ENCODE results near the gene LHX5. TPM values are rescaled to one million over a fixed set of nuclear protein-coding genes. Genes with fewer than 3 reads are reported as not detected.
A peak's percentile ranks its signal among the peaks of the same experiment; 100 is the strongest.

Gene LHX5
- total RNA-seq, 1 experiment from 2014 or later, result not detected

DNA sequence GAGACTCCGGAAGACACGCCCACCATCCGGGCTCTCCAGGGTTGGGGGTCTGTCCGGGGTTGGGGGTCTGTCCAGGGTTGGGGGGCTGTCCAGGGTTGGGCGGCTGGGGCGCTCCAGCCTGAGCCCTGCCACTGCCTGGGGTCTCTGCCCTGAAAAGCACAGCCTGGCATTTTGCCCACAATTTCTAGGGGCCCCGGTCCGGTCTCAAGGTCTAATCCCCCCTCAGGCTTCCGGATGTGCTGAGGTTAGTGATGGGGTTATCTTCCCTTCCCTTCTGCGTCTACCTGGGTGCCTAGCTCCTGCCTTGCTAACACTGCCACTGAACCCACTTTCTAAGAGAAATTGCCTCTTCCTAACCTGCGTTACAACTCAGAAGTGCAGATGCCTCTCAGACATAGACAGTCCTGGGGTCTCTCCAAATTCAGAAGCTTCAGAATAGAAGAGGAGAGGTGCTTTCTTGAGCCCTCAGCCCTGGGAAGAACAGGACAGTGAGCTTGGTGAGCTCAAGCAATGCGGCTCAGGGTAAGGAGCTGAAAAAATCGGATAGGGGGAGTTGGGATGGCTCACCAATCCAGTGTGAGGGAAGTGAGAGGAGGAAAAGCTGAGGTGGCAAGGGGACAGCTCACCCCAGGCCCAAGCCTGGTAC lies 5.7 kb downstream of the LHX5 start:
- H3K4me1 ChIP-seq (replicated peaks), result peaks cover 27% of the 10 kb centered on the region
- DNase-seq (ENCODE audit: low read depth in 1 of 2, low spot score in 2 of 2), result no peak
- 0 out of 2 replicates have a peak, but pooled peaks cover 3% of the 10 kb centered on the region for H3K9me3 ChIP-seq (replicated peaks)
- no peak overlapping the region for H3K4me3 ChIP-seq
- no peaks in the 10 kb centered on the region for H3K36me3 ChIP-seq
- no peak overlapping the region for H3K27ac ChIP-seq
- peaks cover 98% of the 10 kb centered on the region for H3K27me3 ChIP-seq (replicated peaks)

DNA sequence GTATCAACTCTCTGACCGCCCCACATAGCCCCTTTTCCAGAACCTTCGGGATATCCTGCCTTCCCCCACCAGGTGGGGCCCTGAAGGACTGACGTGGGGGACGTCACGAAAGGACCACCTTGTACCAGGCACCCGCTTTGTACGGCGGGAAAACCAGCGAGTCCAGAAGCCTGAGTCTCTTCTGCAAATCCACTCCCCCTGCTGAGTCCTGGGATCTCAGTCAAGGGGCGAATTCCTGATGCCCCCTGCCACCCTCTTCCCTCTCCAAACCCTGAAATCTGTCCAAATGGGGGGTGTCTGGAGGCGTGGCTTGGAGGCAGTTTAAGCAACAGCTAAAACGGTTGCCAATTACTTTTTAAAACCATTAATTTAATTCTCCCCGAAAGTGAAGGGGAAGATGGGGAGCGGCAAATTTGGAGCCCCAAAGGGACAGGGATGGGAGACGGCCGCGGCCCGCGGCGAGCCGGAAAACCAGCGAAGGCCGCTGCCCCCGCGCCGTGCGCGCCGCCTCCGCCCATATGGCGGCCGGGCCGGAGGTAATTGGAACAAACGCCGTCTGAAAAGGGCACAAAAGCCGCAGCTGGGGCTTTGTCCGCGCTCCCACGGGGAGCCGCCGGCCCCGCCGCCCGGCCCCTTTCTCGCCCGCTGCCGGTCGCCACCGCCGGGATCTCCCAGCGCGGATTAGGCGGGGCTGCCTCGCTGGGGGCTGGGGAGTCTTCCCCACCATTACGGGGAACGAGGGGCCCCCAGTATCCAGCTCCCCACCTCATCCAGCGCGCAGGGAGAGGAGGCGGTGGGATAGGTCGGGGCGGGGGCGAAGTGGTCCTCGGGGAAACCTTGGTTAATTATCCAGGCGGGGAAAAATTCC lies 6.6 kb downstream of the LHX5 start:
- H3K4me3 ChIP-seq, result no peak overlapping the region
- no peaks in the 10 kb centered on the region for H3K36me3 ChIP-seq
- 0 out of 2 replicates have a peak, but pooled peaks cover 3% of the 10 kb centered on the region for H3K9me3 ChIP-seq (replicated peaks)
- peaks cover 27% of the 10 kb centered on the region for H3K4me1 ChIP-seq (replicated peaks)
- H3K27me3 ChIP-seq (replicated peaks), result peaks cover 94% of the 10 kb centered on the region
- no peak overlapping the region for H3K27ac ChIP-seq
- DNase-seq (ENCODE audit: low read depth in 1 of 2, low spot score in 2 of 2), result no peak

DNA sequence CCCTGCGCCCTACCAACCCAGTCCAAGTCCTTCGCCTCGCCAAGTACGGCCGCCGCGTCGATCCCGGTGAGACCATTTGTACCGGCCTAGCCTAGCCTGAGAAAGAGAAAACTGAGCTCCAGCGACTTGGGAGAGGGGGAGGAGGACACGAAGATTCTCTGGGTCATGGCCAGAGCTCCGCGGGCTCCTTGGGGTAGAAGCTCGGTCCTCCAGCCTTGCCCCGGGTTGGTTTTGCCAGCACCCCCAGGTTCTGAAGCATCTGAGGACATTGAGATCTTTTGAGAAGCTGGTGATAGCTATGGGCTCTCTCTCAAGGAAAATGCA lies 7.3 kb downstream of the LHX5 start:
- Histone ChIP-seq H3K4me1 (replicated peaks) (peaks cover 27% of the 10 kb centered on the region), H3K4me3 (no peak overlapping the region), H3K9me3 (replicated peaks) (0 out of 2 replicates have a peak, but pooled peaks cover 3% of the 10 kb centered on the region), H3K27ac (no peak overlapping the region), H3K27me3 (replicated peaks) (peaks cover 89% of the 10 kb centered on the region), H3K36me3 (no peaks in the 10 kb centered on the region)
- no peak for DNase-seq (ENCODE audit: low read depth in 1 of 2, low spot score in 2 of 2)

DNA sequence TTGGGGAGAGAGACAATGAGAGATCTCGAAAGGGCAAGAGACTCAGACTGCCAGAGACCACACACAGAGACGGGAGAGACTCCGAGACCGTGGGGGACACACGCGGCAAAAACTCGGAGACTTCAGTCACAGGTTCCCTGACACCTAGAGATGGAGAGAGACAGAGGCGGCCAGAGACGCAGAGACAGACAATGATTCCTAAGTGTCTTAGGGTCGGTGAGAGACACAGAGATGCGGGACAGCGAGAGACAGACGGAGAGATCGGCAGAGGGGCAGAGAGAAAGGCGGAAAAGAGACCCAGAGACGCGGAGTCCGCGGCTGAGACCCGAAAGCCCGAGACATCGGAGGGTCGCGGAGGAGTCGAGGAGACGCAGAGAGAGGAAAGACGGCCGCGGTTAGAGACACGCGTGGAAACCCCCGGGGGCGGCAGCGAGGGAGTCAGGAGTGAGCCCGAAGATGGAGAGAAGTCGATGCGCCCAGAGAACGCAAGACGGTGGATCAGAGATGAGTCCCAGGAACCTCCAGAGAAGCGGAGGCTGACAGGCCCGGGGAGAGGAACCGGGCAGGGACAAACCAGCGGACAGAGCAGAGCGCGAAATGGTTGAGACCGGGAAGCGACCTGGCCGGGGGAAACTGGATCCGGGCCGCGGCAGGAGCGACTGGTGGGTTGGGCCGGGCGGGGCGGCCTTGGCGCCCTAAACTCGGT lies 7.8 kb downstream of the LHX5 start:
- Histone ChIP-seq H3K36me3 (no peaks in the 10 kb centered on the region), H3K4me3 (no peak overlapping the region), H3K4me1 (replicated peaks) (peaks cover 27% of the 10 kb centered on the region), H3K27me3 (replicated peaks) (peaks cover 84% of the 10 kb centered on the region), H3K27ac (no peak overlapping the region), H3K9me3 (replicated peaks) (0 out of 2 replicates have a peak, but pooled peaks cover 3% of the 10 kb centered on the region)
- DNase-seq (ENCODE audit: low read depth in 1 of 2, low spot score in 2 of 2), result no peak

DNA sequence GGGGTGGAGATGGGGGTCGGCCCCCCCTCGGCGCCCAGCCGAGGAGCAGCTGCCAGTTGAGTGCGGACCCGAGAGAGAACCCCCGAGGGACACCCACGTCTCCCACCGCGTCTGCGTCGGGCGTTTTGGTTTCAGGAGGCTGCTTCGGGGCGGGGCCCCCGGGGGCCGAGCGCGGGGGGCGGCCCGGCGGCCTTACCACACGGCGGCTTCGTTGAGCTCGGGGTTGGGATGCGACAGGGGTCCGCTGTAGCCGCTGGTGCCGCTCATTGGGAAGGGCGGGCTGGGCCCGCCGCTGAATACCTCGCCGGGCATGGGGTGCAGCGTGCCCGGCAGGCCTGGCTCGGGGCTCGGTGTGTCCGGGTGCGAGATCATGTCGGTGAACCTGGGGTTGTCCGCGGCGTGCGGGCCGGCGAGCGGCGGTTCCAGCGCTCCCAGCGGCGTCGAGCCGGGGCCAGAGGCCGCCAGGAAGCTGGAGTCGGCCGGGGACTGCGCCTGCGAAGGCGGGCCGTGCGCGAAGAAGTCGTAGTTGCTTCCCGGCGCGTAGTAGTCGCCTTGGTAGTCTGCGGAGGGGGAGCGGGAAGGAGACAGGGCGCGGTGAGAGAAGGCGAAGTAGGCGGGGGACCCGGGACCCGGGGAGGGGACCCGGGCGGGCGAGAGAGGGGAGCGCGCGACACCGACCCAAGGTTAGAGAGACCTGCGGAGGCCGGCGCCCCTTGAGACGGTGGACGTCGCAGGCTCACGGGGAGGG lies 8.5 kb downstream of the LHX5 start:
- H3K4me1 ChIP-seq (replicated peaks), result peaks cover 27% of the 10 kb centered on the region
- peaks cover 77% of the 10 kb centered on the region for H3K27me3 ChIP-seq (replicated peaks)
- no peak overlapping the region for H3K4me3 ChIP-seq
- 0 out of 2 replicates have a peak, but pooled peaks cover 3% of the 10 kb centered on the region for H3K9me3 ChIP-seq (replicated peaks)
- no peaks in the 10 kb centered on the region for H3K36me3 ChIP-seq
- DNase-seq (ENCODE audit: low read depth in 1 of 2, low spot score in 2 of 2), result no peak
- H3K27ac ChIP-seq, result no peak overlapping the region

DNA sequence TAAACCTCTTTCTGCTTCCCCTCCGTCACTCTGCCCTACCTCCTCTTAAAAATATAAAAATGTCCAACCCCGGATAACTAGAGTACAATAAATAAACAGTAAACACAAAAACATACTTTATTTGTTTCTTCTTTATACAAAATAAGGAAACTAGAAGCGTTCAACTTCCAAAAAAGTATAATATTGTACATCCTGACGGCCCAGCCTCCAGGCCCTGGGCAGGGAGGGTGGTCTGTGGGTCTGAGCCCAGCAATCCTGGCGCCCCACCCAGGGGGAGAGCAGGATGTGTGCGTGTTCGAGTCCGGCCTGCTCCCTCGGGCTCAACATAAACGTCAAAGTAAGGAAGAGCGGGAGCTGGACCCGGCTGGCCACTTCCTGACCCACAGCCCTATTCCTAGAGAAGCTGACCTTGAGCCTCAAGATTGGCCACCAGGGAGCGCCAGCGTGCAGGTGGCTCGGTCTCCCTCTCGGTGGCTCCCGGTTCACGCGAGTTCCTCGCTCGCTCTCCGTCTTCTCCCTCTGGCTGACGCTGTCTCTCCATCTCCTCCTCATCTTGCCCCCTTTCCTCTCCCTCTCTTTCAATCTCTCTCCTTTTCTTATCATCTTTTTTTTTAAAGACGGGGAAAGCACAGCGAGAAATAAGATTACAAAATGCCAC lies 9.4 kb downstream of the LHX5 start:
- DNase-seq (ENCODE audit: low read depth in 1 of 2, low spot score in 2 of 2), result peak; percentile 70 to 78
- peaks cover 71% of the 10 kb centered on the region for H3K27me3 ChIP-seq (replicated peaks)
- H3K36me3 ChIP-seq, result no peaks in the 10 kb centered on the region
- 0 out of 2 replicates have a peak, but pooled peaks cover 3% of the 10 kb centered on the region for H3K9me3 ChIP-seq (replicated peaks)
- H3K4me1 ChIP-seq (replicated peaks), result peaks cover 17% of the 10 kb centered on the region
- H3K27ac ChIP-seq, result no peak overlapping the region
- H3K4me3 ChIP-seq, result no peak overlapping the region

DNA sequence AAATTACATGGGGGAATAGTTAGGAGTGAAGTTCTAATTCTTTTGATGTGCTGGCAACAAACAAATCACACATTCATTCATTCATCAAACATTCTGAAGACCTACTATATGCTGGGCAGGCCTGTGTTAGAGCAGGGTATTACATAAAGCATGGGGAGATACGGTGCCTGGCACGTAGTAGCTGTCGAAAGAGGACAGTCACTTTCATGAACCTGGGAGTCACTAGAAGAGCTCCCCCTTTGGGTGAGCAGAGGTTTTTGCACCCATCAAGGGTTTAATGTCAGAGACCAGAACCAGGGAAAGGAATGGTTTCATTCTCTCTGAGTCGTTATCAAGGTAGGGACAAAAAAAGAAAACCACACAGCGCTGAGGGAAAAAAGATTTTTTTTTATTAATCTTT lies 10.0 kb downstream of the LHX5 start:
- Histone ChIP-seq H3K27me3 (replicated peaks) (peaks cover 65% of the 10 kb centered on the region), H3K27ac (no peak overlapping the region), H3K36me3 (no peaks in the 10 kb centered on the region), H3K9me3 (replicated peaks) (0 out of 2 replicates have a peak, but pooled peaks cover 3% of the 10 kb centered on the region), H3K4me1 (replicated peaks) (peaks cover 16% of the 10 kb centered on the region), H3K4me3 (no peak overlapping the region)
- no peak for DNase-seq (ENCODE audit: low read depth in 1 of 2, low spot score in 2 of 2)

DNA sequence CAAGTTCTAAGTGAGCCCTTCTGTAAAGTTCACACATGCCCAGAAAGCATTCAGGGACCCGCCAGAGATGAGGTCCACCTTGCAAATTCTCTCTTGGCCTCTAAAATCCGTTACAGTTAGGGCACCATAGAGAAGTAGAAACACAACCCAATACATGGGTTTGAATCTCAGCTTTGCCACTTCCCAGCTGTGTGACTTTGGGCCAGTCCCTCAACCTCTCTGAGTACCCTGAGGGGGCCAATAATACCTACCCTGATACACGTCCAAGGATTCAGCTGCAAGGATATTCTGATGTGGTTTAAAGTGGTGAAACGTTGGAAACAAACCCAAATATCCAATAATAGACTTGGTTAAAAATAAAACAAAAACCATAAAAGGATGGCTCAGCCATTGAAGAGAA lies 11.7 kb downstream of the LHX5 start:
- no peak for DNase-seq (ENCODE audit: low read depth in 1 of 2, low spot score in 2 of 2)
- no peak overlapping the region for H3K27ac ChIP-seq
- H3K27me3 ChIP-seq (replicated peaks), result peaks cover 52% of the 10 kb centered on the region
- H3K36me3 ChIP-seq, result no peaks in the 10 kb centered on the region
- 0 out of 2 replicates have a peak, but pooled peaks cover 3% of the 10 kb centered on the region for H3K9me3 ChIP-seq (replicated peaks)
- H3K4me1 ChIP-seq (replicated peaks), result peaks cover 13% of the 10 kb centered on the region
- no peak overlapping the region for H3K4me3 ChIP-seq

DNA sequence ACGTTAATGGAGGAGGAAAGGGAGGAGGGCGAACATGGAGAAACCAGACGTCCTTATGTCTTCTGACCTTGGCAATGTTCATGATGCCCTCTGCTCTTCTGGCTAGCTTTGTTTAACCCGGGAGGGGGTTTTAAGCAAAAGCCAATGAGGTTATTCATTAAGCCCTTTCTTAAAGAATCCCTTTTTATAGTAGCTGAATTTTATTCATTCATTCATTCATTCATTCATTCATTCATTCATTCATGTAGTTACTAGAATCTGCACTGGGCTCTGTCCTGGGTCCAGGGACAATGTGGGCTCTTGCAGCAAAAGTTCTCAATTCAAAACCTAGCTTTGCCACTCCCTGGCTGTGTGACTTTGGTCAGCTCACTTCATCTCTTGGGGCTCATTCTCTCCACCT lies 14.0 kb downstream of the LHX5 start:
- H3K27me3 ChIP-seq (replicated peaks), result peaks cover 30% of the 10 kb centered on the region
- H3K27ac ChIP-seq, result no peak overlapping the region
- H3K4me1 ChIP-seq (replicated peaks), result 0 out of 2 replicates have a peak, but pooled peaks cover 5% of the 10 kb centered on the region
- H3K36me3 ChIP-seq, result no peaks in the 10 kb centered on the region
- H3K9me3 ChIP-seq (replicated peaks), result no peaks in the 10 kb centered on the region
- no peak overlapping the region for H3K4me3 ChIP-seq
- DNase-seq (ENCODE audit: low read depth in 1 of 2, low spot score in 2 of 2), result no peak

DNA sequence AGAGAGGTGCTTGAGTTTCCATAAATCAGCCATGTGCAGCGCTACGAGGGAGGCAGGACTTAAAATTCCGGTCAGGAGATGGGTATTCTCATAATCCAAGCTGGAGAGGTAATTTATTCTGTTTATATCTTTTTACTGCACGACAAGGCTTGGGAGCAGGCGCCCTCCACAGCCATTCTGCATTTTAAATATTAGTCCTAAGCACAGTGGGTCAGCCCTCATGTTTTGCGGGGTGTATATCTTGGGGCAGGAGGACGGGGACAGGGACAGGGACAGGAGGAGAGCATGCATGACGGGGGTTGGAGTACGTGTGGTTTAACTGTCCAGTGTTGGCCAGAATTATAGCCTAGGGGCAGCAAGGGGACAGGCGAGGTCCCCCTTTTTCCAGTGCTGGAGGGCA lies 14.5 kb downstream of the LHX5 start:
- 0 out of 2 replicates have a peak, but pooled peaks cover 2% of the 10 kb centered on the region for H3K4me1 ChIP-seq (replicated peaks)
- H3K36me3 ChIP-seq, result no peaks in the 10 kb centered on the region
- H3K4me3 ChIP-seq, result no peak overlapping the region
- peaks cover 26% of the 10 kb centered on the region for H3K27me3 ChIP-seq (replicated peaks)
- H3K27ac ChIP-seq, result no peak overlapping the region
- no peaks in the 10 kb centered on the region for H3K9me3 ChIP-seq (replicated peaks)
- DNase-seq (ENCODE audit: low read depth in 1 of 2, low spot score in 2 of 2), result no peak

DNA sequence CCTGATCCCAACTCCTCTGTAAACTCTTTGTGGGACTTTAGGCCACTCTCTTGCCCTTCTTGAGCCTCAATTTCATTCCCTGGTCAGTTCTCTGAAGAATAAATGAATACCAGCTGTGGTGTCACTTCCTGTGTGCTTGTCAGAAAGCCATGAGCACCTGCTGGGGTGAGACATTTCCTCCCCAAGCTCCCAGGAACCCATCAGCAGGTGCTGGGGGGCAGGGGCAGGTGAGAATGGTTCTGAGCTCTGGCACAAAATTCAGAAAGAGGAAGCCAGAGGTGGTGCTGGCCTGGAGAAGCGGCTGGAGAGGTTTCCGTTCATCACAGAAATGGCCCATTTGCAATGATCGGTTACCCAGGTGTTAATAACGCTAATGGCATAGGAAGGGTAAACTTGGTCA lies 14.9 kb downstream of the LHX5 start:
- DNase-seq (ENCODE audit: low read depth in 1 of 2, low spot score in 2 of 2), result no peak
- H3K4me3 ChIP-seq, result no peak overlapping the region
- H3K36me3 ChIP-seq, result no peaks in the 10 kb centered on the region
- no peaks in the 10 kb centered on the region for H3K4me1 ChIP-seq (replicated peaks)
- no peak overlapping the region for H3K27ac ChIP-seq
- peaks cover 22% of the 10 kb centered on the region for H3K27me3 ChIP-seq (replicated peaks)
- H3K9me3 ChIP-seq (replicated peaks), result no peaks in the 10 kb centered on the region

DNA sequence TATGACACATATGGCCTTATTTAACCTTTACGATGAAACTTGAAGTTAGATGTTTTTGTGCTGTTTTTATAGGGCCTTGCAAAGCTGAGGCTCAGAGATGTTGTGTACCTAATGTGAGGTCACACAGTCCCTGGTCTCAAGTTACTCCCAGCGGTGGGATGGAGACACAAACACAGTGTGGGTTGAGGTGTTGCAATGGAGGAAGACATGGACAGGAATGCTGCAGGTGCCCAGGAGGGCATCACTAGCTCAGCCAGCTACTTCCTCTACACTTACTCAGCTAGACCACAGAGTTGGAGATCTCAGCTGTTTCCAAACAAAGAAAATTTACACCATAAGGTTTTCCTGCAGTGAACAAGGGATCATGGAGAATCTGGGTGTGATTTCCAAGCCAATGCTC lies 15.5 kb downstream of the LHX5 start:
- Histone ChIP-seq H3K4me3 (no peak overlapping the region), H3K27me3 (replicated peaks) (peaks cover 16% of the 10 kb centered on the region), H3K4me1 (replicated peaks) (no peaks in the 10 kb centered on the region), H3K27ac (no peak overlapping the region), H3K36me3 (no peaks in the 10 kb centered on the region), H3K9me3 (replicated peaks) (no peaks in the 10 kb centered on the region)
- no peak for DNase-seq (ENCODE audit: low read depth in 1 of 2, low spot score in 2 of 2)

DNA sequence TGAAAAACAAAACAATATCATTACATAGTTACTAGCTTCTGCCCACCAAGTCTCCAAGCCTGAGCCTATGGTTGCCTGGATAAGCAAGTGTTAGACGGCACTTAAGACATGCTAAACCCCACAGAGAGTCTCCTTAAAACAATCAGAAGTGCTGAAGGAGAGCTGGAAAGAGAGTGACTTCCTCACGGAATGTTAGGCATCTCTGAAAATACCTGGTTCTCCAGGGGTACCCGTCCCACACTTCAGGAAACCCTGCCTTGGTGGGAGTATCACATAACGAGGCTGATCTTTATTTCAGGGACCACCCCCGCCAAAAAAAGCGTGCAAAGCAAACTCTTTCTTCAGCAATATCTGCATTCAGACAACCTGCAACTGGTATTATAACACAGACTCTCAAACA lies 18.3 kb downstream of the LHX5 start:
- Histone ChIP-seq H3K9me3 (replicated peaks) (no peaks in the 10 kb centered on the region), H3K27ac (no peak overlapping the region), H3K4me1 (replicated peaks) (no peaks in the 10 kb centered on the region), H3K36me3 (no peaks in the 10 kb centered on the region), H3K27me3 (replicated peaks) (peaks cover 7% of the 10 kb centered on the region), H3K4me3 (no peak overlapping the region)
- DNase-seq (ENCODE audit: low read depth in 1 of 2, low spot score in 2 of 2), result no peak
